ENCODE data around the gene VPS51.

VPS51 gene

DNA sequence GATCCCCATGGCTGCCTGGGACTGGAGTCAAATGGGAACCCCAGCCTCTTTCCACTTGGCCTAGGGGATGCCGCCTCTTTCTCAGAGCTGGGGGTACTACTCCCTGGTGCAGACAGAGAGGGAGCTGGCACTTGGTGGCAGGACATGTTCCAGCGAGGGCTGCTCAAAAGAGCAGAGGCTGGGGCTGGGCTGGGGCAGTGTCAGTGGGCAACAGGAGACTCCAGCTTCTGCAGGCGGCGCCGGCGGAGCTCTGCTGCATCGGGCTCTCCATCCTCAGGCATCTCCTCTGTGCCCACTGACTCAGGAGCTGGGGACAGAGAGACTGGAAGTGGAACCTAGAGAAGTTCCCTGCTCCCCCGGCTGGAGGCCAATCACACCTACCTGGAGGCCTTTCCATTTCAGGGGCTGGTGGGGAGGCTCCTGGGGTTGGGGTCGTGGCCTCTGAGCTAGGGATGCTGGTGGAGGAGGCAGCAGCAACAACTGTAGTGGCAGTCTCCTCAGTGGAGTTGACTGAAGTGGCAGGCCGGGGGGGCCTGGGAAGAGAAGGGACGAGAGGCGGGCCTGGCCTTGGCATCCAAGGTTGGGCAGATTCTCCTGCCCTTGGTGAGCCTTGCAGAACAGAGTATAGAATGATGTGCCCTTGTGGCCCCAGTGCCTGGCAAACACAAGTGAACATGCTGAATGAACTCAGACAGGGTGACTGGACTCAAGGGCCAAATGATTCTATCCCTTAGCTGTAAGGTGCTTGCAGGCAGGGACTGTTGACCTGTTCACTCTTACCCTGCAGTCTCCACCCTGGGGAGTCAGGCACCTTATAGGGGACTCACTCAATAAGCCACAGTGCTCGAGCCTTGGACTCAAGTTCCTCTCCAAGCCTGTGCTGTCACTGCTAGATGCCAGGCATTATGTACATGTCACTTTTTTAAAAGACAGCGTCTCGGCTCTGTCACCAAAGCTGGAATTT lies 32.5 kb downstream of the VPS51 start:
- peaks cover 45% of the 10 kb centered on the region for H3K79me2 ChIP-seq (ENCODE audit: low read length)
- H3K4me1 ChIP-seq (ENCODE audit: low read length), result peaks cover 31% of the 10 kb centered on the region
- no peak overlapping the region for H3K9ac ChIP-seq (ENCODE audit: low read length)
- H3K4me3 ChIP-seq (ENCODE audit: low read length), result no peak overlapping the region
- no peaks in the 10 kb centered on the region for H3K9me3 ChIP-seq (ENCODE audit: insufficient read depth, low read length)
- no peak overlapping the region for H2AFZ ChIP-seq (ENCODE audit: low read depth, low read length)
- no peaks in the 10 kb centered on the region for H3K27me3 ChIP-seq (ENCODE audit: low read depth, low read length)
- TF ChIP-seq, protein P1, sequence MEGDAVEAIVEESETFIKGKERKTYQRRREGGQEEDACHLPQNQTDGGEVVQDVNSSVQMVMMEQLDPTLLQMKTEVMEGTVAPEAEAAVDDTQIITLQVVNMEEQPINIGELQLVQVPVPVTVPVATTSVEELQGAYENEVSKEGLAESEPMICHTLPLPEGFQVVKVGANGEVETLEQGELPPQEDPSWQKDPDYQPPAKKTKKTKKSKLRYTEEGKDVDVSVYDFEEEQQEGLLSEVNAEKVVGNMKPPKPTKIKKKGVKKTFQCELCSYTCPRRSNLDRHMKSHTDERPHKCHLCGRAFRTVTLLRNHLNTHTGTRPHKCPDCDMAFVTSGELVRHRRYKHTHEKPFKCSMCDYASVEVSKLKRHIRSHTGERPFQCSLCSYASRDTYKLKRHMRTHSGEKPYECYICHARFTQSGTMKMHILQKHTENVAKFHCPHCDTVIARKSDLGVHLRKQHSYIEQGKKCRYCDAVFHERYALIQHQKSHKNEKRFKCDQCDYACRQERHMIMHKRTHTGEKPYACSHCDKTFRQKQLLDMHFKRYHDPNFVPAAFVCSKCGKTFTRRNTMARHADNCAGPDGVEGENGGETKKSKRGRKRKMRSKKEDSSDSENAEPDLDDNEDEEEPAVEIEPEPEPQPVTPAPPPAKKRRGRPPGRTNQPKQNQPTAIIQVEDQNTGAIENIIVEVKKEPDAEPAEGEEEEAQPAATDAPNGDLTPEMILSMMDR (IDR thresholded peaks at IDR 0.05; ENCODE audit: low read depth, low read length), result no peak
- TF ChIP-seq EZH2phosphoT487 (IDR thresholded peaks at IDR 0.05; ENCODE audit: low read depth), result no peak
- H4K20me1 ChIP-seq (ENCODE audit: insufficient read depth, low read length), result no peaks in the 10 kb centered on the region
- H3K4me2 ChIP-seq (ENCODE audit: low read length), result no peak overlapping the region
- H3K36me3 ChIP-seq (replicated peaks; ENCODE audit: low read depth, low read length), result peaks cover 69% of the 10 kb centered on the region
- peak overlapping the region; percentile 20; the same call in 1 of the 2 replicates for H3K27ac ChIP-seq (ENCODE audit: low read length)

DNA sequence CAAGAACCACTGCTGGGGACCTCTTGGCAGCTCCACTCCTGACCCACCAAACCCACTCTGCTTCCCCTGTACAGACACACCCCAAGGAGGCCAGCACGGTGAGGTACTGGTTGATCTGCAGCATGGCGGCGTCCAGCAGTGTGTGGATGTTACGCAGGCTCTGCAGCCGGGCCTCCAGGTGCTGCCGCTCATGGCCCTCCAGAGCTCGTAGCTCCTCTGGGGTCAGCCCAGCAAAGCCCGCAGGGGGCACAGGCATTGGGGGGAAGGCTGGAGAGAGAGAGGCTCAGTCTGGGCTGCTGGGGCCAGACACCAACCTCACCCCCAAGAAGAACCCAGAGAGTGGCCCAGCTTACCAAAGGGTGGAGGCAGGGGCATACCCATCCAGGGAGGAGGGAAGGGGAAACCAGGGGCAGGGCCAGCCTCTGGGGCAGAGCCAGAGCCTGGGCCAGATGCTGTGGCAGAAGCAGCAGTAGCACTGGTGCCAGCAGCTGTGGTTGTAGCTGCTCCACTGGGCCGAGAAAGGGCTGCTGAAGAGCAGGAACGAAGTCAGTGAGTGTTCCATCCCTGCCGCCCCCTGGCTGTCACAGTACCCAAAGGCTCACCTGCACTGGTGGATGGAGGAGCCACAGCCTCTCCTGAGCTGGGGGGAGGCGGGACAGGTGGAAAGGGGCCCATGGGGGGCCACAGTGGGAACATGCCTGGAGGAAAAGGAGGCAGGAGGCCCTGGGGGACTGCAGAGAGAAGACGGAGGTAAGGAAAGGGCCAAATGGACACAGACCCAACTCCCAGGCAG lies 33.8 kb downstream of the VPS51 start:
- H3K79me2 ChIP-seq (ENCODE audit: low read length), result peaks cover 42% of the 10 kb centered on the region
- H3K9ac ChIP-seq (ENCODE audit: low read length), result no peak overlapping the region
- no peaks in the 10 kb centered on the region for H4K20me1 ChIP-seq (ENCODE audit: insufficient read depth, low read length)
- H3K4me3 ChIP-seq (ENCODE audit: low read length), result no peak overlapping the region
- H3K27ac ChIP-seq (ENCODE audit: low read length), result peak overlapping the region; percentile 99
- H3K9me3 ChIP-seq (ENCODE audit: insufficient read depth, low read length), result no peaks in the 10 kb centered on the region
- no peak for TF ChIP-seq EZH2phosphoT487 (IDR thresholded peaks at IDR 0.05; ENCODE audit: low read depth)
- TF ChIP-seq, protein P1 (IDR thresholded peaks at IDR 0.05; ENCODE audit: low read depth, low read length), result no peak
- peaks cover 68% of the 10 kb centered on the region for H3K36me3 ChIP-seq (replicated peaks; ENCODE audit: low read depth, low read length)
- peak overlapping the region; percentile 2; the same call in 1 of the 2 replicates for H3K4me2 ChIP-seq (ENCODE audit: low read length)
- H2AFZ ChIP-seq (ENCODE audit: low read depth, low read length), result no peak overlapping the region
- no peaks in the 10 kb centered on the region for H3K27me3 ChIP-seq (ENCODE audit: low read depth, low read length)
- peaks cover 31% of the 10 kb centered on the region for H3K4me1 ChIP-seq (ENCODE audit: low read length)

DNA sequence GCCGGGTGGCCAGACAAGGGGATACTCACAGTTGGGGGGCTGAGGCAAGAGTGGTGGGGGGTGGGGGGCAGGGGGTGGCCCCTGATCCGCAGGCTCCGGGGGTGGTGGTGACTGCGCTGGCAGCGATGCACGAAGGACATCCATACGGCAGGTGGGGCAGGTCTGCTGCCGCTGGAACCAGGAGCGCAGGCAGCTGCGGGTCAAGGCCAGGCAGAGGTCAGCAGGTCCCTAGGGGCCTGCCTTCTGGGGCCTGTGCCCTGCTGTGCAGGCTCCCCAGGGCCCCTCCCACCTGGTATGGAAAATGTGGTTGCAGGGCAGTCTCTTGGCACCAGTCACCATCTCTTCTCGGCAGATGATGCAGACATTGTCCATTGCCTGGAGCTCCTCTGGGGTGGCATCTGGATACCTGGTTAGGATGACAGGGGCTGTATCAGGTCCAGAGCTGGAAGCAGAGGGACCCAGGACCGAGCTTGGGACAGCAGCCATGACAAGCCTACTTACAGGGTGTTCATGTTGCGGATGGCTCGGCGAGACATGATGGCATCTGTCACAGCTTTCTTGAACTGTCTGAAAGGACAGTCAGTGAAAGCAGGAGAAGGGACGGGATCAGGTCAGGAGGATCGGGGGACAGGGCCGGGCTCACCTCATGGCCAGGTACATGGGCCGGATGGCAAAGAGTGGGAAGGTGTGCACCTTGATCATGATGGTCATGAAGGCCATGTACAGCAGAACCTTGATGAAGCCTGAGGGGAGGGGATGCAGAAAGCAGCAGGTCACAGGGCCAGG lies 34.8 kb downstream of the VPS51 start:
- Histone ChIP-seq H4K20me1 (ENCODE audit: insufficient read depth, low read length) (no peaks in the 10 kb centered on the region), H3K4me2 (ENCODE audit: low read length) (peak overlapping the region; percentile 100), H3K36me3 (replicated peaks; ENCODE audit: low read depth, low read length) (peaks cover 60% of the 10 kb centered on the region), H3K79me2 (ENCODE audit: low read length) (peaks cover 42% of the 10 kb centered on the region), H3K4me1 (ENCODE audit: low read length) (peaks cover 32% of the 10 kb centered on the region), H3K27ac (ENCODE audit: low read length) (peak overlapping the region; percentile 99), H3K4me3 (ENCODE audit: low read length) (peak overlapping the region; percentile 93; the same call in 1 of the 2 replicates), H3K9ac (ENCODE audit: low read length) (peak overlapping the region; percentile 99; the same call in 1 of the 2 replicates), H2AFZ (ENCODE audit: low read depth, low read length) (no peak overlapping the region), H3K27me3 (ENCODE audit: low read depth, low read length) (no peaks in the 10 kb centered on the region), H3K9me3 (ENCODE audit: insufficient read depth, low read length) (no peaks in the 10 kb centered on the region)
- TF ChIP-seq, protein P1 (IDR thresholded peaks at IDR 0.05; ENCODE audit: low read depth, low read length), result no peak
- no peak for TF ChIP-seq EZH2phosphoT487 (IDR thresholded peaks at IDR 0.05; ENCODE audit: low read depth)

All from OCI-LY3 (cell line).